Cortex of kidney (tissue), 1 donor: ENCODE measurements around the gene PLA2G2C.

Source experiments
- DNase-seq: peaks from one replicate; lab custom pipeline; 2025; lab: John Stamatoyannopoulos, UW

PLA2G2C gene

GRCh38 chr1:20183616-20184271 is 2.6 kb downstream of the PLA2G2C start:
- no peak for DNase-seq

DNA sequence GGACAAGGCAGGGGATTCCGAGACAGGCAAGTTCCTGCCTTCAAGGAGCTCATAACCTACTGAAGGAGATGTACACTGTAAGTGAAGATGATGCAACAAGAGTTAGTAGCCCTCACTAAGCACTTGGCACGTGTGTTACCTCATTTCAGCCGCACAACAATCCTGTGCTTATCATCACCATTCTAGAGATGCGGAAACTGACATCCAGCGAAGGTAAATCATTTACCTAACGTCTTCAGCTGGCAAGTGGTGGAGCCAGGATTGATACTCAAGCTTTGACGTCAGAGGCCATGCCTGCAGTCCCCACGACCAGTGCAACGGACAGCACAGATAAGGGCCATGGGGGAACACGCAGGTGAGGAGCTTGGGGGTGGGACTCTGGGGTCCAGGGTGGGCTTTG is 3.3 kb downstream of the PLA2G2C start:
- no peak for DNase-seq

DNA sequence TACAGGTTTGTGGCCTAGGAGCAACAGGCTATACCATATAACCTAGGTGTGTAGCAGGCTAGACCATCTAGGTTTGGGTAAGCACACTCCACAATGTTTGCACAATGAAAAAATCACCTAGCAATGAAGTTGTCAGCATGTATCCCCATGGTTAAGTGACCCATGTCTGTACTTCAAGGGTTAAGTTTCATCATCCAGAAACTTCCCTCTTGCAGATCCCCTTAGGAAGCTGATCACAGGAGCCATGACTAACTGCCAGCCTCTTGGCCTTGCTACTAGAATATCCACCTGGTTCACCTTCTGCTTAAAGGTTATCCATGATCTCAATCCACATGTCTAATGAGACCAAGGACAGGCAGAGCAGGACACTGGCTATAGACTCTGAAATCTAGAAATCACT is 3.9 kb downstream of the PLA2G2C start:
- no peak for DNase-seq

DNA sequence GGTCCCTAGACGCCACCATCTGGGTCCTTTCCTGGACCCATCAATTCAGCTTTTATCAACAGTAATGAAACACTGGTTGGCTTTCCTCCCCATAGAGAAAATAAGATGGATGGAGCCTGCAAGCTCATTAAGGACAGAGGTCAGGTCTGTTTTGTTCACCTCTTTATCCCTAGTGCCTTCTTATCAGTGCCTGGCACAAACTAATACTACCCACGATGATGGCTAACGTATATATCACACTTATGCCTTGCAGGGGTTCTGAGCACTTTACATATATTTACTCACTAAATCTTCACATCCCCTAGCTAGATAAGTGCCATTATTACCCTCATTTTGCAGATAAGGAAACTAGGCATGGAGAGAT is 5.5 kb downstream of the PLA2G2C start:
- no peak for DNase-seq

GRCh38 chr1:20180129-20180843 is 6.0 kb downstream of the PLA2G2C start:
- no peak for DNase-seq

DNA sequence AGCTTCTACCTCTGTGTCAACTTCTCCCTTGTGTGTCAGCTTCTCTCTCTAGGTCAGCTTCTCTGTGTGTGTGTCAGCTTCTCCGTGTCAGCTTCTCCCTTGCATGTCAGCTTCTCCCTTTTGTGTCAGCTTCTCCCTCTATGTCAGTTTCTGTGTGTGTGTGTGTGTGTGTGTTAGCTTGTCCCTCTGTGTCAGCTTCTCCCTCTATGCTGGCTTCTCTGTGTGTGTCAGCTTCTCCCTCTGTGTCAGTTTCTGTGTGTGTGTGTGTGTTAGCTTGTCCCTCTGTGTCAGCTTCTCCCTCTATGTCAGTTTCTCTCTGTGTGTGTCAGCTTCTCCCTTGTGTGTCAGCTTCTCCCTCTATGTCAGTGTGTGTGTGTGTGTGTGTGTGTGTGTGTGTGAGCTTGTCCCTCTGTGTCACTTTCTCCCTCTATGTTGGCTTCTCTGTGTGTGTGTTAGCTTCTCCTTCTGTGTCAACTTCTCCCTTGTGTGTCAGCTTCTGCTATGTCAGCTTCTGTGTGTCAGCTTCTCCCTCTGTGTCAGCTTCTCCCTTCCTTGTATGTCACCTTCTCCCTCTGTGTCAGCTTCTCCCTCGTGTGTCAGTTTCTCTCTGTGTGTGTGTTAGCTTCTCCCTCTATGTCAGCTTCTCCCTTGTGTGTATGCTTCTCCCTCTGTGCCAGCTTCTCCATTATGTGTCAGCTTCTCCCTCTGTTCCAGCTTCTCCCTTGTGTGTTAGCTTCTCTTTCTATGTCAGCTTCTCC is 6.8 kb downstream of the PLA2G2C start:
- DNase-seq = no peak

GRCh38 chr1:20178634-20179370 is 7.5 kb downstream of the PLA2G2C start:
- DNase-seq = no peak

- no peak for DNase-seq
These were observed 11.2 kb downstream of the PLA2G2C start for GRCh38 chr1:20174937-20175666.

- DNase-seq = no peak
These were observed 14.2 kb downstream of the PLA2G2C start for GRCh38 chr1:20172033-20172590.

- DNase-seq = no peak
These were observed 16.4 kb downstream of the PLA2G2C start for GRCh38 chr1:20169932-20170331.

GRCh38 chr1:20168564-20169491 is 17.5 kb downstream of the PLA2G2C start:
- no peak for DNase-seq

DNA sequence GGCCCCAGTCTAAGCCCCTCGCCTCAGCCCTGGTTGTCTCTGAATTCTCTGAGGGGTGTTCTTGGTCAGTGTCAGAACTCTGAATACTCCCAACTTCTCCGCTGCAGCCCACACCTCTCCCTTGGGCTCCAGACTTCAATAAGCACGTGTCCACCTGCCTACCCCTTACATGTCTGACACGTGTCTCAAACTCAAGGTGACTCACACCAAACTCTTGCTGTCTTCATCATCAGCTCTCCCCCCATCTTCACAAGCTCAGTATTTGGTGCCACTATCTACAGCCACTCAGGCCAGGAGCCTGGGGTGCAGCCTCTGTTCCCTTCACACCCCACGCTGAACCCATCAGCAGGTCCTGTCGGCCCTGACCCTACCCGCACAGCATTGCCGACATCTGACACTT is 19.2 kb downstream of the PLA2G2C start:
- DNase-seq = no peak

GRCh38 chr1:20166051-20166450 is 20.3 kb downstream of the PLA2G2C start:
- no peak for DNase-seq

- DNase-seq = no peak
These were observed 20.8 kb downstream of the PLA2G2C start for GRCh38 chr1:20165522-20165951.

DNA sequence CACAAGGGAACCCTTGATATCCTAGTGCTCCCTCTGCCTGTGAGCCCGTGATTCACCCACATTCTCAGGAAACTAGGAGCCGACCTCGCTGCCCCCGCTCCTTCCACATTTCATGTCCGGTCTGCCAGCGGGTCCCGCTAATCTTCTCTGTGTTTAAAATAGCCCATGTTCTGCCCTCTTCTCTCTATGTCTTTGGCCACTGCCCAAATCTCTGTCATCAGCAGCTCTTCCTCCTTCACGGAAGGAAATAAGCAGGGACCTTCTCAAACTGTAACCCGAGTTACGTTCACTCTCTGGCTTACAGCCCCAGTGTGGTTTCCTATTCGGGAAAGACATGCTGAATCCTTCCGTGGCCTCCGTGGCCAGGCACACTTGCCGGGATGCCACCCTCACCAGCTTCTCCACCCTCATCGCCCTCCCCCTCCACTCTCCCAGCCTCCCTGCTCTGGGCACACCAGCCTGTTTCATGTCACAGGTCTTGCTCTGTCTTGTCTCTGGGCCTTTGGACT is 21.6 kb downstream of the PLA2G2C start:
- DNase-seq = no peak

- no peak for DNase-seq
These were observed 26.3 kb downstream of the PLA2G2C start for GRCh38 chr1:20160034-20160433.

- DNase-seq = no peak
These were observed 27.8 kb downstream of the PLA2G2C start for GRCh38 chr1:20158358-20159070.

DNA sequence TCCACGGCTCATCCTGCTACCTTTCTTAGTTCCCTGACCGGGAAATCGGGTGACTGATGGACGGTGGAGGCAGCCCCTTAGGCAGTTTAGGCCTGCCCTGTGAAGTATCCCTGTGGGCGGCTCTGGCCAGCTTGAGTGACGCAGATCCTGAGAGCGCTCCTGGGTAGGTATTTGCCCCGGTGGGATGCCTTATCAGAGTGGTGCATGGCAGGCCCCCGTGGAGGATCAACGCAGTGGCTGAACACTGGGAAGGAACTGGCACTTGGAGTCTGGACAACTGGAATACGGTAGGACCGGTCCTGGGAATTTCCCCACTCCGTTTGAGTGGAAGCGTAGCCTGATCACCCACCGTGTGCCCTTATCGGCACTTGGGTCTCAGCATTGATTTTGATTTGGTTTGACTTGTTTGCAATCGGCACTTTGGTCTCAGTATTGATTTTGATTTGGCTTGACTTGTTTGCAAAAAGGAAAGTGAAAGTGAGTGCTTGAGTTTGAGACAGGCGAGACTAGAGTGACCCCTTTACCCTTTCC is 32.0 kb downstream of the PLA2G2C start:
- DNase-seq = no peak

DNA sequence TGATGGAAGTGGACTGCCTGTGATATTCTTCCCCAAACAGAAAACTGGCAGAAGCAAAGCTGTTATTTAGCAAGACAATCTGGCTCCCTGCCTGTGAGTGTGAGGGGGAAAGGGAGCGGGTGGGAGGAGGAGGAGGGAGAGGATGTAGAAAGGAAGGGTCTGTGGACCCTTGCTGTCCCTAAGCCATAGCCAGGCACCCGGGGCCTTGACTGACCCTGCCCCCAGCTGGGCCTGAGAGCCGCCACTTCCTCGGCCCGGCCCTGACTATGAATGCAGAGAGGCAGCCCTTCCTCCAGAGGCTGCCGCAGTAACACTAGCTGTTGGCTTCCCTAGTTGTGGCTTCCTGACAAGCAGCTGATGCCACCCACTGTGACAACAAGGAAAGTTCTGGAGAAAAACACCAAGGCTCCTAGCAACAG is 33.3 kb downstream of the PLA2G2C start:
- no peak for DNase-seq
